NCI-H2227 (cell line): ENCODE data around the gene VAV2.

Experiments used
- DNase-seq: peaks from one replicate; lab custom pipeline; 2025; ENCODE audit not compliant: unreplicated experiment; lab: John Stamatoyannopoulos, UW

The VAV2 gene

GRCh38 chr9:133718563-133719315 lies 273.4 kb downstream of the VAV2 start:
- DNase-seq: no peak

GRCh38 chr9:133717113-133718031 lies 274.8 kb downstream of the VAV2 start:
- DNase-seq: no peak

GRCh38 chr9:133716564-133717112 lies 275.5 kb downstream of the VAV2 start:
- DNase-seq: no peak

DNA sequence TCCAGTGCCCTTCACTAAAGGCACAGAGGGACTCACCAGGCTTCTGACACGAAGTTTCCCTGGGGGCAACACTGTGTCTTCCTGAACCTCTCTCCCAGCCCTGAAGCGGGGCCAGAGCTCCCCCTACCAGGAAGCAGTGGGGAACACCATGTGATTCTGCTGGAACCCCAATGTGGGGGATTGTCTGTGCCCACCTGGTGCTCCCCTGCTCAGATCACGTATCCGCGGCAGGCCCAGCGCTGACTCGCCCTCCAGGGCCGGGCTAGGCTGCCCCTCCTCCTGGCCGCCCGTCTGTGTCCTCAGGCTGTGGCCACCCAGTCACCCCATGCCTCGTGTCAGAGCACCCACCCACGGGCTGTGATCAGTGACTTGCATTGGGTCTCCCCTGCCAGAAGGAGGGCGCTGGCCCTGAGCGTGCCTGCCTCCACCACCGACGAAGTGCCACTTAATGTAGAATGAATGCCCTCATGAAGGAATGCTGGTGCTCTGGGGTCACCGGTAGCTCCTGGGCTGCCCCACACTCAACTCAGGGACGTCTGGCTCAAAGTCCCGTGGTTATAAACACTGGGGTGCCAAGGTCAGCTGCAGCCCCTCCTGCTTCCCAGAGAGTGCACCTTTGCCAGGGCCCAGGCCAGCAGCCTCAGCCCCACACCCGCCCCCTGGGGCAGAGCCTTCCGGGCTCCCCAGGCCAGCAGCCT lies 276.1 kb downstream of the VAV2 start:
- no peak for DNase-seq

DNA sequence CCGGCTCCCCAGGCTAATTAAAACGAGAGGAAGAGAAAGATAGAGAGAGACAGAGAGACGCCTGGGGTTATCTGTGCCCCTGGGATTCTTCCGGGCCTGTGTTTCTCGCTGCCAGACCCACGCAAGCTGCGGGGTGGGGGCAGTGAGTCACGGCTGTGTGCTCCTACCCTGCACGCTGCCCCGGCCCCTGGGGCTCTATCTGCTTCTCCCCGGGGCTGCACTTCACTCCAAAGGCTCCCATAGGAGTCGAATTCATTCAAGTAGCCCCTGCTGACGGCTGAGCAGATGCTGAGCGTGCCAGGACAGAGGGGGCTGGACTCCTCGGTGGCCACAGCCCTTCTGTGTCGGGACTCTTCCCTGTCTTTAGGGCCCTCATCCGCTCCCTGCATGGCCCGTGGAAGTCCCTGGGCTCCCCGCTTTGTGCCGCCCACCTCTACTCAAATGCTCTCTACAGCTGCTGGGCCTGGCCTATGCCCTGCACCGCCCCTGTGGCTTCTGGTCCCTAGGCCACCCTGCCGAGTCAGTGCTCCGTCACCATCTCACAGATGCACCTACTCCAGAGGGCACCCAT lies 276.7 kb downstream of the VAV2 start:
- DNase-seq: no peak

GRCh38 chr9:133714606-133715294 lies 277.4 kb downstream of the VAV2 start:
- DNase-seq: no peak

DNA sequence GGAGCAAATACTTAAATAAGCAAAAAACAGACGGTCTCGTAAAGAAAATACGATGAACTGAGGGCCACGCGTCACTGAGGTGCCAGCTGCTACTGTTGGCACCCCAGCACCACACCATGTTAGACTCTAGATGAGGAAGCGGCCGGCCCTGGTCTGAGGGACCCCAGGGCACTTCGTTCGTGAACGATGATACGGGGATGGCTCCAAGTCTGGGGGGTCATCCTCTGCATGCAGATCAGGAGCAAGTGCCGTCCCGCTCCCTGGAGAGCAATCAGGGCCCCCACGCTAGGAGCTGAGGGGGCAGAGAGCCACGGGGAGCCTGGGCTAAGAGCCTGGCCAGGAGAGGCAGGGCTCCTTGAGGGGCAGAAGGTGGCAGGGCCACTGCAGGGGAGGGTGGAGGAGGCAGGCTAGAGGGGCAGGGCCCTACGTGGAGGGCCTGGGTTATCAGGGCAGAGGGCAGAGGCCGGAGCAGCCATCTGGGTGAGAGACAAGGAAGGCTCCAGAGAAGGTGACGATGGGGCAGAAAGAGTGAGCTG lies 278.1 kb downstream of the VAV2 start:
- no peak for DNase-seq

GRCh38 chr9:133713150-133713959 lies 278.8 kb downstream of the VAV2 start:
- no peak for DNase-seq

GRCh38 chr9:133712221-133713100 lies 279.7 kb downstream of the VAV2 start:
- DNase-seq: no peak
